ENCODE measurements around the gene P3H3. TPM values are rescaled to one million over a fixed set of nuclear protein-coding genes. Genes with fewer than 3 reads are reported as not detected.

The P3H3 gene
- total and polyA plus RNA-seq, 5 donors = 15.8 to 25.6 (median 19.7) TPM

DNA sequence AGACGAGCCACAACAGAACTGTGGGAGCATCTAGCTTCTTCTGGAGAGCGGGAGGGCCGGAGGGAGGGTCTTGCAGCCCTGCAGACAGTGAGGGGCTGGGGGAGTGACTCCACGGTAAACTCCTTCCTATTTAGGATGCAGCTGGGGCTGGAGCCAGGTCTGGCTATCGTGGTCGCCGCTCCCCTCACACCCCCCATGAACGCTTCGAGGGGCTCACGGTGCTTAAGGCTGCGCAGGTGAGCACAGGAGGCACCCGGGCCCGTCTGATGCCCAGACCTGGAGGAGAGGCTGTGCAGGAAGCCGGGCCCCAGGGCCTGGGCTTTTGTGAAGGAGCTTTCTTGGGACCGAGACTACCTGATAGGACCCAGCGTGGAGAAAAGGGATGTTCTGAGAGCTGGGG, 8.6 kb downstream of the P3H3 start:
- peak in 1 of 3 donors; percentile 50 for DNase-seq
- intact Hi-C loops (cut with DNase I) = no loop called here

DNA sequence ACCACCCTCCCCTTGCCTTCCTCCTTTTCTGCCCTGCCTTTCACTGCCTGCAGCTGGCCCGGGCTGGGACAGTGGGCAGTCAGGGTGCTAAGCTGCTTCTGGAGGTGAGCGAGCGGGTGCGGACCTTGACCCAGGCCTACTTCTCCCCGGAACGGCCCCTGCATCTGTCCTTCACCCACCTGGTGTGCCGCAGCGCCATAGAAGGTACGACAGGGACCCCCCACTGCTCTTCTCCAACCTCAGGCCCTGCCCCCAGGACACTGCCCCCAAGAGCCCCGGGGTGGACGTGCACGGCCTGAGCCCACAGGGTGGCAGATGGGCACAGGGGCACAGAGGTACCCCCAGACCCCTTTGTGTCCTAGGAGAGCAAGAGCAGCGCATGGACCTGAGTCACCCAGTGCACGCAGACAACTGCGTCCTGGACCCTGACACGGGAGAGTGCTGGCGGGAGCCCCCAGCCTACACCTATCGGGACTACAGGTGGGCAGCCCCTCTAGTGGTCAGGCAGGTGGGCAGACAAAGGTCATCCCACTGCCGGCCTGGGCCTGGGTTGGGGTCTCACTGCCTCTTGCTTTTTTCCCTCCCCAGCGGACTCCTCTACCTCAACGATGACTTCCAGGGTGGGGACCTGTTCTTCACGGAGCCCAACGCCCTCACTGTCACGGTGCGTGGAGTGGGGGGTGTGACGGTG, 9.3 kb downstream of the P3H3 start:
- Histone ChIP-seq H3K4me1 (ENCODE audit: control insufficient read depth, insufficient read depth, low read length) (no peaks in the 10 kb centered on the region), H3K9me3 (ENCODE audit: control insufficient read depth, low read length) (no peaks in the 10 kb centered on the region), H3K27ac (ENCODE audit: low read length) (no peak overlapping the region), H3K27me3 (ENCODE audit: control insufficient read depth, insufficient read depth) (no peaks in the 10 kb centered on the region), H3K4me3 (ENCODE audit: low read length) (no peak overlapping the region)
- DNase-seq (peak in 1 of 3 donors; percentile 48), ATAC-seq (no peak)
- intact Hi-C loops (cut with DNase I) = no loop called here
- 92% methylated on average over 26 of the region's 26 CpGs for WGBS

More for the DNA sequence above, 8.6 kb downstream of the P3H3 start:
- Histone ChIP-seq H3K4me1 (ENCODE audit: control insufficient read depth, insufficient read depth, low read length) (no peaks in the 10 kb centered on the region), H3K4me3 (ENCODE audit: low read length) (no peak overlapping the region), H3K9me3 (ENCODE audit: control insufficient read depth, low read length) (no peaks in the 10 kb centered on the region), H3K27ac (ENCODE audit: low read length) (no peak overlapping the region), H3K27me3 (ENCODE audit: control insufficient read depth, insufficient read depth) (no peaks in the 10 kb centered on the region)
- WGBS = 88% methylated on average over 16 of the region's 16 CpGs
- ATAC-seq = no peak

DNA sequence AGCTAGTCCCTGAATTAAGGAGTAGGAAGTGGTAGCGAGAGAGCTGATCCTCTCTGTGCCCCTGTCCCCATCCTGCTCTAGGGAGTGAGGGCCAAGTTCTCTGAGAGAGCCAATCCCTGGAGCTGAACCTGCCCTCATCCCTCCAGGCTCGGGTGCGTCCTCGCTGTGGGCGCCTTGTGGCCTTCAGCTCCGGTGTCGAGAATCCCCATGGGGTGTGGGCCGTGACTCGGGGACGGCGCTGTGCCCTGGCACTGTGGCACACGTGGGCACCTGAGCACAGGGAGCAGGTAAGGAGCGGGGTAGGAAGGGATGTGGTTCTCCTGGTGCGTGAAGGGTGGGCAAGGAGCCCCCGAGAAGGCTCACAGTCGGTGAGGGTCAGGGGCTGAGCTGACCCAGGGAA, 10.6 kb downstream of the P3H3 start:
- Histone ChIP-seq H3K4me3 (ENCODE audit: low read length) (no peak overlapping the region), H3K9me3 (ENCODE audit: control insufficient read depth, low read length) (no peaks in the 10 kb centered on the region), H3K4me1 (ENCODE audit: control insufficient read depth, insufficient read depth, low read length) (no peaks in the 10 kb centered on the region), H3K27me3 (ENCODE audit: control insufficient read depth, insufficient read depth) (no peaks in the 10 kb centered on the region), H3K27ac (ENCODE audit: low read length) (no peak overlapping the region)
- intact Hi-C loops (cut with DNase I) = no loop called here
- DNase-seq (peak in 1 of 3 donors; percentile 60), ATAC-seq (peak in 1 of 2 donors; percentile 1)
- WGBS = 90% methylated on average over 16 of the region's 16 CpGs

DNA sequence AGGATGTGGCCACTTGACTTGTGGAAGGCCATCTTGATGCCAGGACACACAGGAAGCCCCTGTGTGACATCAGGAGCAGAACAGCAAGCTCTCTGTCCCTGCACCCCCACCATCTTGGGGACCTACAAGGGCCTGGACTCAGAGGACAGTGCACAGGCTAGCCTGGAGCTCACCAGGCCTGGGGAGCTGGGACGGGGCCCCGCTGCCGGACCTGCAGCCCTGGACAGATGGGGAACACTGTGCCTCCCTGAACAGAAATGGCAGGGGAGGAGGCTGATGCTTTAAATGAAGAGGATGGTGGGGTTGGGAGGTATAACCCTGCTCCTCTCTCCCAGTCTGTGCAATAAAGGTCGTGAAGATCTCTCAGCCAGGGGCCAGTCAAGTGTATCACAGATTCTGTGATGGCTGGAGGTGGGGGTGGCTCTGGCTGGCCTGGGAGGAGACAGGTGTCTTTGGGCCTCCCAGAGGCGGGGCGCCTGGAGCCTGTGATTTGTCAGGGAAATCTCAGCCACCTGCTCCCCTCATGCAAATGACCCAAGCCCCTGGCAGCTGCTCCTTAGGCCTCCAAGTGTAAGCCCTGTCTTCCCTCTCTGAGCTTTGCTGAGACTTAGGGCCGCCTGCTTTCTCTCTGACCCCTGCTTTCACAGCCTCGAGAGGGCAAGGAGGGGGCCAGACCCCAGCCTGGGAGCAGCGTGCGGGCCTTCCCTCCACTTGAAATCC, 11.4 kb downstream of the P3H3 start:
- no peaks in the 10 kb centered on the region for H3K4me1 ChIP-seq (ENCODE audit: control insufficient read depth, insufficient read depth, low read length)
- no peak overlapping the region for H3K4me3 ChIP-seq (ENCODE audit: low read length)
- DNase-seq = peak in 1 of 3 donors; percentile 30
- H3K27ac ChIP-seq (ENCODE audit: low read length) = no peak overlapping the region
- ATAC-seq = no peak
- WGBS = 75% methylated on average over 10 of the region's 10 CpGs
- intact Hi-C loops (cut with DNase I) = no loop called here
- H3K9me3 ChIP-seq (ENCODE audit: control insufficient read depth, low read length) = no peaks in the 10 kb centered on the region
- H3K27me3 ChIP-seq (ENCODE audit: control insufficient read depth, insufficient read depth) = no peaks in the 10 kb centered on the region

DNA sequence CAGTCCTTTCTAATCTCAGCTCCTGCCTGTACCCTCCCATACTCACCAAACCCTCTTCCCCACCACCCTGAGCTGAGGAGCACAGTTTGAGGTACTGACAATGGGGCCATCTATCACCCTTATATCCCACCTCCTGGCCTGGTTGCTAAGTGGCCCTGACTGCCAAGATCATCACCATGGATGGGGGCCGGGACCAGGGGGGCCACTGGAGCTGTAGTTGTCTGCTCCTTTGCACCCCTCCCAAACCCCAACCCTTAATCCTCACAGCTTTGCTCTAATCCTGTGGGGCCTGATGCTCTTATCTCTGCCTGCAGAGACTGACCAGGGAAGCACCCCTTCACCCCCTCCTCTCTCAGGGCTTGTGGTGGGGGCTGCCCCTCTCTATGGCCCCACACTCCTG, 12.1 kb downstream of the P3H3 start:
- DNase-seq (peak in 1 of 3 donors; percentile 28), ATAC-seq (no peak)
- WGBS = 35% methylated on average over 1 of the region's 1 CpG
- Histone ChIP-seq H3K4me1 (ENCODE audit: control insufficient read depth, insufficient read depth, low read length) (no peaks in the 10 kb centered on the region), H3K4me3 (ENCODE audit: low read length) (no peak overlapping the region), H3K27me3 (ENCODE audit: control insufficient read depth, insufficient read depth) (no peaks in the 10 kb centered on the region), H3K9me3 (ENCODE audit: control insufficient read depth, low read length) (no peaks in the 10 kb centered on the region), H3K27ac (ENCODE audit: low read length) (no peak overlapping the region)
- intact Hi-C loops (cut with DNase I) = no loop called here

DNA sequence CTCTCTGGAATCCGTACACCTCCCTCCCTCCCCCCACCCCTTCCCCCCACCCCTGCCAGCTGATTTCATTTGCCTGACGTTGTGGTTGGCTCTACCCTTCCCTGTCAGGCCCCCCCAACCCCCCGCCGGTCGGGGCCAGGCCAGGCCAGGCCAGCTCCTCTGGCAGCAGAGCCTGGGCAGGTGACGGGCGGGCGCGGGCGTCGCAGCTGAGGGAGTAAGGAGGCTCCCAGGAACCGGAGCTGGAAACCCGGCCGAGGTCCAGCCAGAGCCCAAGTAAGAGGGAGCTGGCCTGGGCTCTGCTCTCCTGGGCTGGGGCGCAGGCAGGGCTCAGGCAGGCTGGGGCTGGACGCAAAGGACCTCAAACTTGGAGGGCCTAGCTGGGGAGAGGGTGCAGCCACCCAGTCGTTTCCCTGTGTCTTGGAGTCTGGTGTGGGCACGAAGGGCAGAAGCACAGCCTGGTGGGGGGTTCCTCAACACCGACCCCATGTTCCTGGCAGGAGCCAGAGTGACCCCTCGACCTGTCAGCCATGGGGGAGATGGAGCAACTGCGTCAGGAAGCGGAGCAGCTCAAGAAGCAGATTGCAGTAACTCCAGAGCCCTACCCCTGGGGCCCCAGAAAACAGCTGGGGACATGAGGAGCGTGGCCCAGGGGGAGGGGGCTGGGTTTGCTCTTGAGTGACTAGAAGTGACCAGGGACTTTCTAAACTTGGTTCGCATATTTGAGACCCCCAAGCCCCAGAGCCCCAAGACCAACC, 12.7 kb downstream of the P3H3 start, which contains the start of gene GNB3:
Gene GNB3 (plus strand): TSS at position 165 of the 755 bp plus-strand sequence. CDS start 363 bp downstream, at position 528.
- intact Hi-C loops (cut with DNase I) = no loop called here
- 60% methylated on average over 24 of the region's 24 CpGs for WGBS
- H3K9me3 ChIP-seq (ENCODE audit: control insufficient read depth, low read length) = no peaks in the 10 kb centered on the region
- peak in 1 of 2 donors; percentile 23 for ATAC-seq
- H3K27me3 ChIP-seq (ENCODE audit: control insufficient read depth, insufficient read depth) = no peaks in the 10 kb centered on the region
- no peak within 1 kb of the TSS for H3K4me3 ChIP-seq (ENCODE audit: low read length)
- no peaks in the 10 kb centered on the region for H3K4me1 ChIP-seq (ENCODE audit: control insufficient read depth, insufficient read depth, low read length)
- DNase-seq = peak in 2 of 3 donors; percentile 72 to 77
- H3K27ac ChIP-seq (ENCODE audit: low read length) = no peak within 1 kb of the TSS

DNA sequence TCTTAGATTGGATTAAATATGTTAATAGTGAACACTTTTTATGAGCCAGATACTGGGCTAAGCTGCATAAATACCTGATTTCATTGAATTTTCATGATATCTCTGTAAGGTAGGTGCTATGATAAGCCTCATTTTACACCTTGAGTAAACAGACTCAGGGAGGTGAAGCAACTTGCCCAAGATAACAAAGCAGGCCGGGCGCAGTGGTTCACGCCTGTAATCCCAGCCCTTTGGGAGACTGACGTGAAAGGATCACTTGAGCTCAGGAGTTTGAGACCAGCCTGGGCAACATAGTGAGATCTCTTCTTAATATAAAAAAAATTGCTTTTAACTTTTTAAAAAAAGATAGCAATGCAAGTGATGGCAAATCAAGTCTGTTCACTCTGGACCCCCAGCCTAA, 13.9 kb downstream of the P3H3 start:
- H3K9me3 ChIP-seq (ENCODE audit: control insufficient read depth, low read length) = no peaks in the 10 kb centered on the region
- no peaks in the 10 kb centered on the region for H3K27me3 ChIP-seq (ENCODE audit: control insufficient read depth, insufficient read depth)
- H3K4me1 ChIP-seq (ENCODE audit: control insufficient read depth, insufficient read depth, low read length) = no peaks in the 10 kb centered on the region
- intact Hi-C loops (cut with DNase I) = no loop called here
- 91% methylated on average over 4 of the region's 4 CpGs for WGBS
- ATAC-seq (no peak), DNase-seq (no peak)
- H3K27ac ChIP-seq (ENCODE audit: low read length) = no peak overlapping the region
- no peak overlapping the region for H3K4me3 ChIP-seq (ENCODE audit: low read length)

DNA sequence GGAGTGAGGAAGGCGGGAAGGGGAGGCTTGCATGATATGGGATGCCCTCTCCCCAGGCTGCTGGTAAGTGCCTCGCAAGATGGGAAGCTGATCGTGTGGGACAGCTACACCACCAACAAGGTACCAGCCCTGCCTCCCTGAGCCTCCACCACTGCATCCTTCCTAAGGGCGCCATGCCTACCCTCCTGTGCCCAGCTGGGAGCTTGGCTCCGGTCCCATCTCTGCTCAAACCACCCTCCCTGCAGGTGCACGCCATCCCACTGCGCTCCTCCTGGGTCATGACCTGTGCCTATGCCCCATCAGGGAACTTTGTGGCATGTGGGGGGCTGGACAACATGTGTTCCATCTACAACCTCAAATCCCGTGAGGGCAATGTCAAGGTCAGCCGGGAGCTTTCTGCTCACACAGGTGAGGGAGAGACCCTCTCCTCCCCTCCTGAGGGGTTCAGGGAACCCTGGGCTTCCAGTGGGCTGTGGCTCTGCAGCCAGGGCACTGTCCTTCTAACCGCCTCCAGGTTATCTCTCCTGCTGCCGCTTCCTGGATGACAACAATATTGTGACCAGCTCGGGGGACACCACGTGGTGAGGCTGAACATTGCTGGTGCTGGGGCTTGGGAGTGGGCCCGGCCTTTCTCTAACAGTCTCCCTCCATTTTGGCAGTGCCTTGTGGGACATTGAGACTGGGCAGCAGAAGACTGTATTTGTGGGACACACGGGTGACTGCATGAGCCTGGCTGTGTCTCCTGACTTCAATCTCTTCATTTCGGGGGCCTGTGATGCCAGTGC, 15.1 kb downstream of the P3H3 start:
- no peak for ATAC-seq
- no peak overlapping the region for H3K4me3 ChIP-seq (ENCODE audit: low read length)
- no peaks in the 10 kb centered on the region for H3K4me1 ChIP-seq (ENCODE audit: control insufficient read depth, insufficient read depth, low read length)
- 70% methylated on average over 16 of the region's 16 CpGs for WGBS
- no peaks in the 10 kb centered on the region for H3K9me3 ChIP-seq (ENCODE audit: control insufficient read depth, low read length)
- DNase-seq = peak in 1 of 3 donors; percentile 48
- intact Hi-C loops (cut with DNase I) = no loop called here
- H3K27ac ChIP-seq (ENCODE audit: low read length) = no peak overlapping the region
- H3K27me3 ChIP-seq (ENCODE audit: control insufficient read depth, insufficient read depth) = no peaks in the 10 kb centered on the region

DNA sequence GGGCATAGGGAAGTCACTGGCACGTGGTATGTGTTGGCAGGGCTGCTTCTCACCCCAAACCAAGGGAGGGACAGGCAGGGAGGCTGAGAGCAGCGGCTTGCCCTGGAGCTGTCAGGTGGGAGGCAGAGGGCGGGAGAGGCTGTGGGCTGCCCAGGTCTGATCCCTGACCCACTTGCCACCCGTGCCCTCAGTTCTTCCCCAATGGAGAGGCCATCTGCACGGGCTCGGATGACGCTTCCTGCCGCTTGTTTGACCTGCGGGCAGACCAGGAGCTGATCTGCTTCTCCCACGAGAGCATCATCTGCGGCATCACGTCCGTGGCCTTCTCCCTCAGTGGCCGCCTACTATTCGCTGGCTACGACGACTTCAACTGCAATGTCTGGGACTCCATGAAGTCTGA, 17.2 kb downstream of the P3H3 start:
- Histone ChIP-seq H3K4me3 (ENCODE audit: low read length) (no peak overlapping the region), H3K27me3 (ENCODE audit: control insufficient read depth, insufficient read depth) (no peaks in the 10 kb centered on the region), H3K27ac (ENCODE audit: low read length) (no peak overlapping the region), H3K4me1 (ENCODE audit: control insufficient read depth, insufficient read depth, low read length) (no peaks in the 10 kb centered on the region), H3K9me3 (ENCODE audit: control insufficient read depth, low read length) (no peaks in the 10 kb centered on the region)
- DNase-seq = peak in 1 of 3 donors; percentile 10
- ATAC-seq = no peak
- WGBS = 89% methylated on average over 17 of the region's 17 CpGs
- intact Hi-C loops (cut with DNase I) = no loop called here

DNA sequence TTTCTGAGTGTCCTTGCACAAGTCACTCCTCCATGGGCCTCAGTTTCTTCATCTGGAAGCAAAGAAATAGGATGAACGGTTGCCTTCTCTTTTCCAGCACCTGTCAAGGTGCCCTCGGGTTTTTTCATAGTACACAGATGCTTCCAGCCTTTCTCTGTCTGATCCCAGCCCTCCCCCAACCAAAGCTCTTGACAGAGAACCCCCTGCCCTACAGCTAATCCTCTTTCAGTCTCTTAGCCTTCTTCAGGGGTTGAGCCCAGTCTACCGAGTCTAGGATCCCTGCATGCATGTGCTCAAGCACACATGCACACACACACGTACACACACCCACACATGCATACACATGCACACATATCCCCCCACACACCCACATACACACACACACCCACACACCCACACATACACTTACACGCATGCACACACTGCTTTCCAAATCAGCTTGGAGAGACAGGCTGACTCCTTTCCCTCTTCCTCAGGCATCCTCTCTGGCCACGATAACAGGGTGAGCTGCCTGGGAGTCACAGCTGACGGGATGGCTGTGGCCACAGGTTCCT, 18.2 kb downstream of the P3H3 start:
- Histone ChIP-seq H3K27ac (ENCODE audit: low read length) (no peak overlapping the region), H3K27me3 (ENCODE audit: control insufficient read depth, insufficient read depth) (no peaks in the 10 kb centered on the region), H3K9me3 (ENCODE audit: control insufficient read depth, low read length) (no peaks in the 10 kb centered on the region), H3K4me1 (ENCODE audit: control insufficient read depth, insufficient read depth, low read length) (no peaks in the 10 kb centered on the region), H3K4me3 (ENCODE audit: low read length) (no peak overlapping the region)
- intact Hi-C loops (cut with DNase I) = no loop called here
- DNase-seq (no peak), ATAC-seq (no peak)
- WGBS = 86% methylated on average over 7 of the region's 7 CpGs

Measured in right cardiac atrium (tissue), 5 donors.